Measurements from ENCODE around the gene ZDHHC14. TPM values are rescaled to one million over a fixed set of nuclear protein-coding genes. Genes with fewer than 3 reads are reported as not detected.

Gene ZDHHC14
- total RNA-seq, 2 donors from 2014 or later: 53.3 to 66.2 TPM

DNA sequence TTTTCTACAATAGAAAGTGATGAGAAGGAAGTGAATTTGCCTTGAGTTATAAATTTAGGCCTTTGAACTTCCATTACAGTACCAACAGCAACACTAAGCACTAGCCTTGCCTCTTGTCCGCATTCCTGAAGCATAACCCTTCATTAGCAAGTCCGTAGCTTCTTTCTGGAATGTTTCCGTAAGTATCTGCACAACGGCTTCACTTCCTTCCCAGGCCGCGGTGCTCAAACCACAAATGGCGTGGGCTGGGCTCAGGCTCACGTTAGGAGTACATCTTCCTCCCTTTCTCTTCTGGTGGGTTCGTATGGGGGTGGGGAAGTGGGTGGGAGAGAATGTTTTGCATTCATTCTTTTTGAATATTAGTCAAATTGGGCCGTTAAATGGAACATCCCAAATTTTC is 248.2 kb downstream of the ZDHHC14 start:
- DNase-seq (ENCODE audit: low spot score): no peak
- no peaks in the 10 kb centered on the region for H3K36me3 ChIP-seq
- H3K4me1 ChIP-seq (replicated peaks): no peaks in the 10 kb centered on the region
- WGBS: 78% methylated on average over 10 of the region's 10 CpGs
- no peak overlapping the region for H3K27ac ChIP-seq
- TF ChIP-seq, protein P1, sequence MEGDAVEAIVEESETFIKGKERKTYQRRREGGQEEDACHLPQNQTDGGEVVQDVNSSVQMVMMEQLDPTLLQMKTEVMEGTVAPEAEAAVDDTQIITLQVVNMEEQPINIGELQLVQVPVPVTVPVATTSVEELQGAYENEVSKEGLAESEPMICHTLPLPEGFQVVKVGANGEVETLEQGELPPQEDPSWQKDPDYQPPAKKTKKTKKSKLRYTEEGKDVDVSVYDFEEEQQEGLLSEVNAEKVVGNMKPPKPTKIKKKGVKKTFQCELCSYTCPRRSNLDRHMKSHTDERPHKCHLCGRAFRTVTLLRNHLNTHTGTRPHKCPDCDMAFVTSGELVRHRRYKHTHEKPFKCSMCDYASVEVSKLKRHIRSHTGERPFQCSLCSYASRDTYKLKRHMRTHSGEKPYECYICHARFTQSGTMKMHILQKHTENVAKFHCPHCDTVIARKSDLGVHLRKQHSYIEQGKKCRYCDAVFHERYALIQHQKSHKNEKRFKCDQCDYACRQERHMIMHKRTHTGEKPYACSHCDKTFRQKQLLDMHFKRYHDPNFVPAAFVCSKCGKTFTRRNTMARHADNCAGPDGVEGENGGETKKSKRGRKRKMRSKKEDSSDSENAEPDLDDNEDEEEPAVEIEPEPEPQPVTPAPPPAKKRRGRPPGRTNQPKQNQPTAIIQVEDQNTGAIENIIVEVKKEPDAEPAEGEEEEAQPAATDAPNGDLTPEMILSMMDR (IDR thresholded peaks at IDR 0.05): no peak
- no peak for TF ChIP-seq POLR2A (IDR thresholded peaks at IDR 0.05)
- TF ChIP-seq POLR2AphosphoS5 (IDR thresholded peaks at IDR 0.05): no peak
- no peaks in the 10 kb centered on the region for H3K9me3 ChIP-seq
- no peak overlapping the region for H3K4me3 ChIP-seq
- no peaks in the 10 kb centered on the region for H3K27me3 ChIP-seq (replicated peaks; ENCODE audit: insufficient read depth)
- intact Hi-C loops (cut with DNase I): no loop called here

GRCh38 chr6:157630463-157631080 is 249.6 kb downstream of the ZDHHC14 start:
- Histone ChIP-seq H3K27me3 (replicated peaks; ENCODE audit: insufficient read depth) (no peaks in the 10 kb centered on the region), H3K27ac (no peak overlapping the region), H3K36me3 (no peaks in the 10 kb centered on the region), H3K4me3 (no peak overlapping the region), H3K4me1 (replicated peaks) (no peaks in the 10 kb centered on the region), H3K9me3 (no peaks in the 10 kb centered on the region)
- TF ChIP-seq, protein P1 (IDR thresholded peaks at IDR 0.05): no peak
- TF ChIP-seq POLR2AphosphoS5 (IDR thresholded peaks at IDR 0.05) (no peak), POLR2A (IDR thresholded peaks at IDR 0.05) (no peak)
- intact Hi-C loops (cut with DNase I): no loop called here
- WGBS: 97% methylated on average over 5 of the region's 5 CpGs
- DNase-seq (ENCODE audit: low spot score): no peak

- TF ChIP-seq POLR2A (IDR thresholded peaks at IDR 0.05) (no peak), POLR2AphosphoS5 (IDR thresholded peaks at IDR 0.05) (no peak)
- TF ChIP-seq, protein P1 (IDR thresholded peaks at IDR 0.05): no peak
- WGBS: 60% methylated on average over 7 of the region's 7 CpGs
- intact Hi-C loops (cut with DNase I): no loop called here
- no peak for DNase-seq (ENCODE audit: low spot score)
- no peaks in the 10 kb centered on the region for H3K9me3 ChIP-seq
- H3K4me1 ChIP-seq (replicated peaks): no peaks in the 10 kb centered on the region
- no peak overlapping the region for H3K4me3 ChIP-seq
- H3K36me3 ChIP-seq: no peaks in the 10 kb centered on the region
- H3K27ac ChIP-seq: no peak overlapping the region
- H3K27me3 ChIP-seq (replicated peaks; ENCODE audit: insufficient read depth): no peaks in the 10 kb centered on the region
These were observed 250.4 kb downstream of the ZDHHC14 start for GRCh38 chr6:157631412-157631811.

DNA sequence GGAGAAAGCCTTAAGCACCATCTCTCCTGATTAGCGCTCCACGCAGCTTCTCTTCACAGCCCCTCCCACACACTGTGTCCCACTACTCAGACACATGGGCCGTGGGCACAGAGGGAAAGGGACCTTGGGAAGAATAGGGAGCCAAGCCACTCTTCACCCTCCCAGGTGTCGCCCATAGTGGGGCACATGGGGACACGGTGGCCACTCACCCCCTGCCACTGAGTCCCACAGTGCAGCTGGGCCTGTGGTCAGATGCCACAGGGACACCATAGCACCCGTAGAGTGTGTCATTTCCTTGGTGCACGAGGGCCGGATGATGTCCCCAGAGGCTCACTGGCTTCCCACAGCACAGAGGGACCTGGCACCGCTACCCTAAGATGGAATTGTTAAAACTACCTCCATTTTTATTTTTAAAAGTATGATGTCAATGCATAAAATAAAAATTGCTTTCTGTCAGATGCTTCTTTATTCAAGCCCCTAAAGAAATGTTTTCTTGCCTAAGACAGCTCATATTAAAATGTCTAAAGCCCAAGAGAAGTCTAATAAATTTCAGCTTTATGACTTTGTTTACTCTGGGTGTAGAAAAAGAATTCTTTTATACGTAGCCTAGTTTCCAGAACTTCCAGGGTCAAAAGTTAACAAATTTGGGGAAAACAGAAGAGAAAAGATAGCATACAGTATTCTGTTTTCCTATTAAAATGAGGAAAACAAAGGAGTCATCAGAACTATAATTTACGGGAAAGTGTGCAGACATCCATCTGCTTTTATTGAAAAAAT is 251.0 kb downstream of the ZDHHC14 start:
- DNase-seq (ENCODE audit: low spot score): no peak
- no peaks in the 10 kb centered on the region for H3K36me3 ChIP-seq
- no peak overlapping the region for H3K27ac ChIP-seq
- H3K4me1 ChIP-seq (replicated peaks): no peaks in the 10 kb centered on the region
- H3K9me3 ChIP-seq: no peaks in the 10 kb centered on the region
- WGBS: 76% methylated on average over 11 of the region's 11 CpGs
- H3K27me3 ChIP-seq (replicated peaks; ENCODE audit: insufficient read depth): no peaks in the 10 kb centered on the region
- TF ChIP-seq POLR2A (IDR thresholded peaks at IDR 0.05) (no peak), POLR2AphosphoS5 (IDR thresholded peaks at IDR 0.05) (no peak)
- TF ChIP-seq, protein P1 (IDR thresholded peaks at IDR 0.05): no peak
- no peak overlapping the region for H3K4me3 ChIP-seq
- intact Hi-C loops (cut with DNase I): no loop called here

DNA sequence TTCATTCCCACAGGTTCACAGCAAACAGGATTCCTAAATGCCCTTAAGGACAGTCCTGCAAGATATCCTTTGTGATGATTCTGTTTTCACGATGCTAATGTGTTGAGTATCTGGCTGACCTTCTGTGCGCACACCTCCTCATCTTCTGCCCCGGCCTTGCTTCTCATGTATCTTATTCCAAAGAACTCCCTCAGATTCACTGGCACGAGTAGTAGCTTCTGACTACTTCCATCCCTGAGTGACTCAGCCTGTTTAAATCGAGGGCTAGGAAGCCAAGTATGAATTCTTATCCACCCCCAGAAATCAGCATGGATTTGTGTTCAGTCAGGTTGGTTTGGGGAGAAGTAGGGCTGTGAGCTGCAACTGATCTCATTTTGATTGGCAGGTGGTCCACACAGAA is 251.8 kb downstream of the ZDHHC14 start:
- Histone ChIP-seq H3K4me3 (no peak overlapping the region), H3K36me3 (no peaks in the 10 kb centered on the region), H3K27ac (no peak overlapping the region), H3K9me3 (no peaks in the 10 kb centered on the region), H3K4me1 (replicated peaks) (no peaks in the 10 kb centered on the region), H3K27me3 (replicated peaks; ENCODE audit: insufficient read depth) (no peaks in the 10 kb centered on the region)
- no peak for DNase-seq (ENCODE audit: low spot score)
- intact Hi-C loops (cut with DNase I): no loop called here
- TF ChIP-seq POLR2AphosphoS5 (IDR thresholded peaks at IDR 0.05) (no peak), POLR2A (IDR thresholded peaks at IDR 0.05) (no peak)
- TF ChIP-seq, protein P1 (IDR thresholded peaks at IDR 0.05): no peak
- 33% methylated on average over 5 of the region's 5 CpGs for WGBS

Measured in prostate gland (tissue), 2 donors.